ENCODE measurements around the gene LYZL1.

LYZL1 gene

DNA sequence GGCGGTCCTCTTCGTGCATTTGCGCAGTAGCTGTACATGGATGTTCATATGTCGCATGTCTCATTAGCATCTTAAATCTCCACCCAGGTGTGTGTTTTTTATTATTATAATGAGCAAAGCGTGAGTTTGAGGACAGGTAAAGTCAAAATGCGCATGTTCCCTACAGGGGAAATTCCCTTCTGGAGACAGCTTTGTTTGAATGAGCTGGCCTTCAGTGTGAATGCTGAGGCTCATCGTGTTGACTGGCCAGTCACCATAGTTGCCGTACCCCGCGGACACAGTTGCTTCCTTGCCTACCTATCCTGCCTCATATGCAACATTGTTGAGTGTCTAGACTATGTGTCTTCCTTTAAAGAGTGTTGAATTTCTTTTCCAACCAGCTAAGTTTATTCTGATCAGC, 13.6 kb downstream of the LYZL1 start:
- no peaks in the 10 kb centered on the region for H3F3A ChIP-seq (ENCODE audit: low read depth)
- no peak overlapping the region for H3K9ac ChIP-seq (ENCODE audit: low read depth, low read length, poor library complexity, severe bottlenecking)
- peaks cover 3% of the 10 kb centered on the region for H3K4me1 ChIP-seq (ENCODE audit: insufficient read depth, low read length, poor library complexity, severe bottlenecking)
- no peak overlapping the region for H3K4me3 ChIP-seq (ENCODE audit: low read length, poor library complexity, severe bottlenecking)
- H3K36me3 ChIP-seq (ENCODE audit: insufficient read depth, low read length), result no peaks in the 10 kb centered on the region
- TF ChIP-seq, protein P1, sequence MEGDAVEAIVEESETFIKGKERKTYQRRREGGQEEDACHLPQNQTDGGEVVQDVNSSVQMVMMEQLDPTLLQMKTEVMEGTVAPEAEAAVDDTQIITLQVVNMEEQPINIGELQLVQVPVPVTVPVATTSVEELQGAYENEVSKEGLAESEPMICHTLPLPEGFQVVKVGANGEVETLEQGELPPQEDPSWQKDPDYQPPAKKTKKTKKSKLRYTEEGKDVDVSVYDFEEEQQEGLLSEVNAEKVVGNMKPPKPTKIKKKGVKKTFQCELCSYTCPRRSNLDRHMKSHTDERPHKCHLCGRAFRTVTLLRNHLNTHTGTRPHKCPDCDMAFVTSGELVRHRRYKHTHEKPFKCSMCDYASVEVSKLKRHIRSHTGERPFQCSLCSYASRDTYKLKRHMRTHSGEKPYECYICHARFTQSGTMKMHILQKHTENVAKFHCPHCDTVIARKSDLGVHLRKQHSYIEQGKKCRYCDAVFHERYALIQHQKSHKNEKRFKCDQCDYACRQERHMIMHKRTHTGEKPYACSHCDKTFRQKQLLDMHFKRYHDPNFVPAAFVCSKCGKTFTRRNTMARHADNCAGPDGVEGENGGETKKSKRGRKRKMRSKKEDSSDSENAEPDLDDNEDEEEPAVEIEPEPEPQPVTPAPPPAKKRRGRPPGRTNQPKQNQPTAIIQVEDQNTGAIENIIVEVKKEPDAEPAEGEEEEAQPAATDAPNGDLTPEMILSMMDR (conservative IDR thresholded peaks at IDR 0.05; ENCODE audit: low read length), result no peak
- no peak for TF ChIP-seq EZH2phosphoT487 (IDR thresholded peaks at IDR 0.05; ENCODE audit: borderline replicate concordance)
- H3K9me2 ChIP-seq (replicated peaks; ENCODE audit: low read depth, low read length), result no peaks in the 10 kb centered on the region
- H2AFZ ChIP-seq (ENCODE audit: low read length), result no peak overlapping the region
- H3K9me3 ChIP-seq (ENCODE audit: insufficient read depth, low read depth, low read length), result 0 out of 2 replicates have a peak, but pooled peaks cover 3% of the 10 kb centered on the region
- H3K4me2 ChIP-seq (ENCODE audit: low read depth, low read length, poor library complexity, severe bottlenecking), result no peak overlapping the region
- H4K20me1 ChIP-seq (ENCODE audit: insufficient read depth, low read length, poor library complexity, severe bottlenecking), result no peaks in the 10 kb centered on the region
- H3K79me2 ChIP-seq (ENCODE audit: insufficient read depth, low read length), result no peaks in the 10 kb centered on the region
- no peaks in the 10 kb centered on the region for H3K27me3 ChIP-seq (ENCODE audit: insufficient read depth, low read length, poor library complexity, severe bottlenecking)

DNA sequence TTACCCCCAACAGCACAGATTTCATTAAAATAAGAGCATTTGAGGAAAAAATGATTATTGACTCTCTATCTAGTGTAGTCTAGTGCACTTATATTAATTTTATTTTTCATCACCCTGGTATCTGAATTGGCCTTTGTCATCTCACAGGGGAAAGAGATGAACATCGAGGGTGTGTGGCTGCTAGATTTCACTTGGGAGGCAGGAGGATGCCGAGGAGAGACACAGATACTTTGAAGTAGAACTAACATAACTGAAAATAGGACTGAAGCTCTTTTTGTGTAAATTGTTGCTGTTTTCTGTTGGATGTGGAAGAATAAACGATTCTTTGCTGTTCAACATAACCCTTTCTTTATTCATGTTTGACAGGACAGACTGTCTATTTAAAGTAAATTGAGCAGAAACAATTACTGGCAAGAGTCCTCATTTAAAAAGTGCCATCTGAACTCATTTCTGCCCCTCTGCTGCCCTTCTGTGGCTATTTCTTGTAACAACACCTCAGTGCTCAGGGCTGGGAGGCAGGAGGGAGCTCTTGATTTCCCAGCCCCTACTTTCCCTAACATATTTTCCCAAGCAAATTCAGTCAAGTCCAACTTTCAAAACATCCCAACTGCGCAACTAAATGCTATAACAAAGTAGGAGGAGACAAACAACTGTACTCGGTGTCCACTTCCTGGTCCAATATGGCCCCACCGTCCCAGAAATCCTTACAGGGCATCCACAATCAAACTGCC, 15.6 kb downstream of the LYZL1 start:
- Histone ChIP-seq H3K4me2 (ENCODE audit: low read depth, low read length, poor library complexity, severe bottlenecking) (peak overlapping the region; percentile 74), H3K27me3 (ENCODE audit: insufficient read depth, low read length, poor library complexity, severe bottlenecking) (no peaks in the 10 kb centered on the region), H3K36me3 (ENCODE audit: insufficient read depth, low read length) (no peaks in the 10 kb centered on the region), H3K9me3 (ENCODE audit: insufficient read depth, low read depth, low read length) (0 out of 2 replicates have a peak, but pooled peaks cover 3% of the 10 kb centered on the region), H4K20me1 (ENCODE audit: insufficient read depth, low read length, poor library complexity, severe bottlenecking) (no peaks in the 10 kb centered on the region), H3F3A (ENCODE audit: low read depth) (no peaks in the 10 kb centered on the region), H2AFZ (ENCODE audit: low read length) (peak overlapping the region; percentile 98), H3K4me3 (ENCODE audit: low read length, poor library complexity, severe bottlenecking) (peak overlapping the region; percentile 68), H3K9me2 (replicated peaks; ENCODE audit: low read depth, low read length) (no peaks in the 10 kb centered on the region), H3K9ac (ENCODE audit: low read depth, low read length, poor library complexity, severe bottlenecking) (peak overlapping the region; percentile 58), H3K4me1 (ENCODE audit: insufficient read depth, low read length, poor library complexity, severe bottlenecking) (peaks cover 3% of the 10 kb centered on the region), H3K79me2 (ENCODE audit: insufficient read depth, low read length) (no peaks in the 10 kb centered on the region)
- TF ChIP-seq EZH2phosphoT487 (IDR thresholded peaks at IDR 0.05; ENCODE audit: borderline replicate concordance), result no peak
- TF ChIP-seq, protein P1 (conservative IDR thresholded peaks at IDR 0.05; ENCODE audit: low read length), result peak; percentile 87

DNA sequence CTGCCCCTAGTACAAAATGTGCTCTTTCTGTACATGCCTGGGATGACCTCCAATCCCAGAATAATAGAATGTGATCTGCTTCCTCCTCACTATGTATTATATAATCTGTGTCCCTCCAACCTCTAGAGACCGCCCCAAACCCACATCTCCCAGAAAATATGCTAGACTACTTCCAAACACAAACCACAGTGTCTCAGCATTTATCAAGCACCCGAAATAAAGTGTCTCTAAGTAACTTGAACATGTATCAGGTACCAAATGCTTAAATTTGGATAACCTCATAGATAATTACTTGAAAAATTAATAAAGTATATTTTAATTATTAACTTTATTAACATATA, 16.1 kb downstream of the LYZL1 start:
- H3K4me3 ChIP-seq (ENCODE audit: low read length, poor library complexity, severe bottlenecking), result peak overlapping the region; percentile 68
- no peaks in the 10 kb centered on the region for H3K27me3 ChIP-seq (ENCODE audit: insufficient read depth, low read length, poor library complexity, severe bottlenecking)
- H2AFZ ChIP-seq (ENCODE audit: low read length), result peak overlapping the region; percentile 98
- H3K9me3 ChIP-seq (ENCODE audit: insufficient read depth, low read depth, low read length), result 0 out of 2 replicates have a peak, but pooled peaks cover 3% of the 10 kb centered on the region
- no peaks in the 10 kb centered on the region for H4K20me1 ChIP-seq (ENCODE audit: insufficient read depth, low read length, poor library complexity, severe bottlenecking)
- H3K9me2 ChIP-seq (replicated peaks; ENCODE audit: low read depth, low read length), result no peaks in the 10 kb centered on the region
- no peaks in the 10 kb centered on the region for H3F3A ChIP-seq (ENCODE audit: low read depth)
- H3K4me1 ChIP-seq (ENCODE audit: insufficient read depth, low read length, poor library complexity, severe bottlenecking), result peaks cover 3% of the 10 kb centered on the region
- no peaks in the 10 kb centered on the region for H3K79me2 ChIP-seq (ENCODE audit: insufficient read depth, low read length)
- peak overlapping the region; percentile 74 for H3K4me2 ChIP-seq (ENCODE audit: low read depth, low read length, poor library complexity, severe bottlenecking)
- peak overlapping the region; percentile 58 for H3K9ac ChIP-seq (ENCODE audit: low read depth, low read length, poor library complexity, severe bottlenecking)
- TF ChIP-seq, protein P1 (conservative IDR thresholded peaks at IDR 0.05; ENCODE audit: low read length), result no peak
- no peak for TF ChIP-seq EZH2phosphoT487 (IDR thresholded peaks at IDR 0.05; ENCODE audit: borderline replicate concordance)
- no peaks in the 10 kb centered on the region for H3K36me3 ChIP-seq (ENCODE audit: insufficient read depth, low read length)

All from Loucy (cell line).